ENCODE measurements around the gene SPOCD1.

- TF ChIP-seq POLR2A (IDR thresholded peaks at IDR 0.05) (no peak), POLR2AphosphoS5 (IDR thresholded peaks at IDR 0.05) (no peak)
- TF ChIP-seq, protein P1, sequence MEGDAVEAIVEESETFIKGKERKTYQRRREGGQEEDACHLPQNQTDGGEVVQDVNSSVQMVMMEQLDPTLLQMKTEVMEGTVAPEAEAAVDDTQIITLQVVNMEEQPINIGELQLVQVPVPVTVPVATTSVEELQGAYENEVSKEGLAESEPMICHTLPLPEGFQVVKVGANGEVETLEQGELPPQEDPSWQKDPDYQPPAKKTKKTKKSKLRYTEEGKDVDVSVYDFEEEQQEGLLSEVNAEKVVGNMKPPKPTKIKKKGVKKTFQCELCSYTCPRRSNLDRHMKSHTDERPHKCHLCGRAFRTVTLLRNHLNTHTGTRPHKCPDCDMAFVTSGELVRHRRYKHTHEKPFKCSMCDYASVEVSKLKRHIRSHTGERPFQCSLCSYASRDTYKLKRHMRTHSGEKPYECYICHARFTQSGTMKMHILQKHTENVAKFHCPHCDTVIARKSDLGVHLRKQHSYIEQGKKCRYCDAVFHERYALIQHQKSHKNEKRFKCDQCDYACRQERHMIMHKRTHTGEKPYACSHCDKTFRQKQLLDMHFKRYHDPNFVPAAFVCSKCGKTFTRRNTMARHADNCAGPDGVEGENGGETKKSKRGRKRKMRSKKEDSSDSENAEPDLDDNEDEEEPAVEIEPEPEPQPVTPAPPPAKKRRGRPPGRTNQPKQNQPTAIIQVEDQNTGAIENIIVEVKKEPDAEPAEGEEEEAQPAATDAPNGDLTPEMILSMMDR (IDR thresholded peaks at IDR 0.05 in 8 of 11, conservative IDR thresholded peaks at IDR 0.05 in 3 of 11) = no peak
Observed at GRCh38 chr1:31793586-31794285, 22.1 kb downstream of the SPOCD1 start.

All from spleen (tissue), 7 donors.